T follicular helper cell (primary cell): ENCODE data around the gene SNX33.
"Not testable (repeated sequence)": the region's sequence is repeated elsewhere in the genome, so short reads cannot be mapped to it uniquely, and the experiment has no call there.

ENCODE experiments used
- DNase-seq: peaks from one replicate; pipeline ENCODE4 v3.0.0-alpha.2; 2020; ENCODE audit warnings: low read depth
- total RNA-seq, 2 experiments: gene quantifications; one replicate each; lab custom pipeline; 2026; lab: John Stamatoyannopoulos, UW

The SNX33 gene
- total RNA-seq: 6.6 to 9.2 reads per million in 2 experiments

GRCh38 chr15:75647370-75648155 lies at the start of gene SNX33:
TSS of gene SNX33 (plus strand) at chr15:75647912. CDS start at chr15:75649103, 1,191 bp downstream.
- DNase-seq: peak; percentile 37

GRCh38 chr15:75598361-75598760 lies 49.4 kb upstream of the SNX33 start:
- DNase-seq: no peak

GRCh38 chr15:75599401-75599800 lies 48.3 kb upstream of the SNX33 start:
- no peak for DNase-seq

GRCh38 chr15:75606026-75606425 lies 41.7 kb upstream of the SNX33 start:
- no peak for DNase-seq

- no peak for DNase-seq
These were observed 40.7 kb upstream of the SNX33 start for GRCh38 chr15:75606711-75607699.

GRCh38 chr15:75616766-75617165 lies 30.9 kb upstream of the SNX33 start:
- no peak for DNase-seq

GRCh38 chr15:75620058-75620820 lies 27.5 kb upstream of the SNX33 start:
- DNase-seq: no peak

GRCh38 chr15:75620841-75621391 lies 26.8 kb upstream of the SNX33 start:
- no peak for DNase-seq

- no peak for DNase-seq
These were observed 25.2 kb upstream of the SNX33 start for GRCh38 chr15:75622505-75622904.

GRCh38 chr15:75625542-75626347 lies 22.0 kb upstream of the SNX33 start, which contains the start of gene SNUPN:
TSS of gene SNUPN (minus strand) at chr15:75625725. CDS start at chr15:75621051, 4,674 bp downstream.
- DNase-seq: peak; percentile 86

- no peak for DNase-seq
These were observed 15.8 kb upstream of the SNX33 start for GRCh38 chr15:75631935-75632334.

- not testable (repeated sequence) for DNase-seq
These were observed 13.8 kb upstream of the SNX33 start for GRCh38 chr15:75633922-75634321.

- DNase-seq: no peak
These were observed 11.7 kb upstream of the SNX33 start for GRCh38 chr15:75636026-75636425.

- DNase-seq: no peak
These were observed 10.3 kb upstream of the SNX33 start for GRCh38 chr15:75637245-75638009.

GRCh38 chr15:75639191-75639708 lies 8.5 kb upstream of the SNX33 start:
- DNase-seq: no peak

- DNase-seq: peak; percentile 89
These were observed 7.8 kb upstream of the SNX33 start, which contains the start of gene IMP3 for GRCh38 chr15:75639709-75640482. TSS of gene IMP3 (minus strand) at chr15:75640224. CDS start at chr15:75640168, 56 bp downstream.

GRCh38 chr15:75640483-75641178 lies 7.1 kb upstream of the SNX33 start:
- peak; percentile 41 for DNase-seq

- no peak for DNase-seq
These were observed 6.6 kb upstream of the SNX33 start for GRCh38 chr15:75641179-75641503.
